K562 (cell line): Measurements from ENCODE around the gene TRPM4. TPM values are rescaled to one million over a fixed set of nuclear protein-coding genes. Genes with fewer than 3 reads are reported as not detected.
A peak's percentile ranks its signal among the peaks of the same experiment; 100 is the strongest.

Experiments
- ATF2 ChIP-seq: sonication (generic); formaldehyde crosslinking; IDR thresholded peaks from 2 replicates; pipeline ENCODE4 v1.8.1; 2022; ENCODE audit warnings: missing genetic modification reagents
- CGGBP1 ChIP-seq: fragments of 250-450 bp; sonication (Bioruptor Pico); IDR thresholded peaks from 2 replicates; pipeline ENCODE4 v1.9.0; 2021; ENCODE audit warnings: mild to moderate bottlenecking
- CHD2 ChIP-seq: IDR thresholded peaks from 2 replicates; pipeline ENCODE4 v1.6.1; 2011; ENCODE audit warnings: low read depth, low read length
- FOXK1 ChIP-seq: sonication (generic); formaldehyde crosslinking; IDR thresholded peaks from 2 replicates; pipeline ENCODE4 v1.8.0; 2022; ENCODE audit warnings: missing genetic modification reagents, mild to moderate bottlenecking, borderline replicate concordance
- FOXM1 ChIP-seq, 2 experiments: fragments of 450-650 bp in 1 of 2; sonication (generic) in 1 of 2; formaldehyde crosslinking in 1 of 2; IDR thresholded peaks; 2 replicates each; pipeline versions ENCODE4 v1.6.1 to v1.9.0; 2017 to 2022; ENCODE audit warnings: low read depth in 2 of 2, mild to moderate bottlenecking in 2 of 2, missing genetic modification reagents in 1 of 2, moderate library complexity in 1 of 2
- HNRNPLL ChIP-seq: fragments of 200-400 bp; formaldehyde crosslinking; IDR thresholded peaks from 2 replicates; pipeline ENCODE4 v1.6.1; 2017; ENCODE audit warnings: low read length, low read depth, mild to moderate bottlenecking; ENCODE audit not compliant: poor library complexity, severe bottlenecking
- KHSRP ChIP-seq: fragments of 450-650 bp; IDR thresholded peaks from 2 replicates; pipeline ENCODE4 v1.6.1; 2017
- PCBP2 ChIP-seq: fragments of 200-400 bp; formaldehyde crosslinking; IDR thresholded peaks from 2 replicates; pipeline ENCODE4 v1.6.1; 2018; ENCODE audit warnings: low read length, low read depth, mild to moderate bottlenecking, moderate library complexity; ENCODE audit not compliant: poor library complexity, severe bottlenecking
- POLR2A ChIP-seq: fragments of 450-650 bp; conservative IDR thresholded peaks from 2 replicates; pipeline ENCODE4 v1.6.1; 2016
- PRDM10 ChIP-seq: fragments of 450-650 bp; IDR thresholded peaks from 2 replicates; pipeline ENCODE4 v1.6.1; 2018; ENCODE audit not compliant: partially characterized antibody
- PTRF ChIP-seq: fragments of 450-650 bp; IDR thresholded peaks from 2 replicates; pipeline ENCODE4 v1.6.1; 2016; ENCODE audit warnings: mild to moderate bottlenecking, missing genetic modification characterization, missing compliant biosample characterization
- SREBF1 ChIP-seq: fragments of 150-350 bp; IDR thresholded peaks from 2 replicates; pipeline ENCODE4 v1.6.1; 2014; ENCODE audit warnings: antibody characterized with exemption, low read depth, low read length, borderline replicate concordance
- ZBTB17 ChIP-seq: fragments of 450-650 bp; formaldehyde crosslinking; IDR thresholded peaks from 2 replicates; pipeline ENCODE4 v1.4.0; 2020; ENCODE audit warnings: mild to moderate bottlenecking
- ZNF121 ChIP-seq: sonication (generic); formaldehyde crosslinking; conservative IDR thresholded peaks from 2 replicates; pipeline ENCODE4 v1.8.0; 2022; ENCODE audit warnings: missing genetic modification reagents
- ZNF408 ChIP-seq: fragments of 250-450 bp; sonication (Bioruptor Pico); IDR thresholded peaks from 2 replicates; pipeline ENCODE4 v1.4.0; 2020; ENCODE audit warnings: low read depth, mild to moderate bottlenecking, moderate library complexity
- ZNF655 ChIP-seq: fragments of 250-450 bp; sonication (Bioruptor Pico); IDR thresholded peaks from 2 replicates; pipeline ENCODE4 v1.5.0; 2021
- polyA plus RNA-seq, 8 experiments: library from polyadenylated mRNA; depleted of rRNA in 4 of 8; stranded (reverse) in 5 of 8; unstranded in 3 of 8; fragments of >200 nt; fragmentation: Nextera tagmentation in 2 of 8; fragmentation: Illumina TruSeq in 1 of 8; extraction: Ambion mirVana in 2 of 8; extraction: Trizol in 1 of 8; gene quantifications; 2 replicates each; pipeline versions ENCODE4 v1.2.1 to v1.2.3, GENCODE V29; 2011 to 2014; ENCODE audit warnings: inconsistent platforms in 1 of 8, missing spikeins in 1 of 8
- total RNA-seq, 7 experiments: library from RNA; depleted of rRNA in 6 of 7; stranded (reverse); fragments of >200 nt in 6 of 7; fragmentation: Illumina TruSeq in 2 of 7; extraction: Trizol in 2 of 7; gene quantifications; 2 replicates each; pipeline versions ENCODE4 v1.2.1 to v1.2.3, GENCODE V29; 2011 to 2021; ENCODE audit warnings: low replicate concordance in 1 of 7
- TF ChIP-seq, protein P1 (sequence below): sonication (generic); formaldehyde crosslinking; IDR thresholded peaks from 2 replicates; pipeline ENCODE4 v1.8.0; 2022; ENCODE audit warnings: mild to moderate bottlenecking, low read depth, missing genetic modification reagents
- TF ChIP-seq, protein P2 (sequence below): fragments of 450-650 bp; formaldehyde crosslinking; IDR thresholded peaks from 2 replicates; pipeline ENCODE4 v1.4.0; 2020; ENCODE audit warnings: mild to moderate bottlenecking

The TRPM4 gene
- total and polyA plus RNA-seq, 9 of the 15 experiments (the other 6 are each of a cell fraction or from before 2014, with no cell fraction given) = 6.5 to 45.4 (median 15.2) TPM

- TF ChIP-seq PCBP2 (no peak), CHD2 (peak; percentile 75), ZNF655 (no peak), ZNF121 (CRISPR knock-in tag) (no peak), ATF2 (CRISPR knock-in tag) (peak; percentile 97), KHSRP (no peak), POLR2A (peak; percentile 79), PRDM10 (peak; percentile 99), SREBF1 (no peak), PTRF (tag) (no peak), FOXM1 (IDR thresholded peaks at IDR 0.05; ENCODE audit: low read depth) (no peak), FOXM1 (CRISPR knock-in tag; IDR thresholded peaks at IDR 0.05; ENCODE audit: low read depth) (no peak), HNRNPLL (no peak), CGGBP1 (no peak), ZBTB17 (CRISPR knock-in tag) (0 out of 2 replicates have a peak, but pooled peaks have one; percentile 44), FOXK1 (CRISPR knock-in tag) (no peak; the same call in 1 of the 2 replicates), ZNF408 (CRISPR knock-in tag) (no peak)
- TF ChIP-seq, protein P1, sequence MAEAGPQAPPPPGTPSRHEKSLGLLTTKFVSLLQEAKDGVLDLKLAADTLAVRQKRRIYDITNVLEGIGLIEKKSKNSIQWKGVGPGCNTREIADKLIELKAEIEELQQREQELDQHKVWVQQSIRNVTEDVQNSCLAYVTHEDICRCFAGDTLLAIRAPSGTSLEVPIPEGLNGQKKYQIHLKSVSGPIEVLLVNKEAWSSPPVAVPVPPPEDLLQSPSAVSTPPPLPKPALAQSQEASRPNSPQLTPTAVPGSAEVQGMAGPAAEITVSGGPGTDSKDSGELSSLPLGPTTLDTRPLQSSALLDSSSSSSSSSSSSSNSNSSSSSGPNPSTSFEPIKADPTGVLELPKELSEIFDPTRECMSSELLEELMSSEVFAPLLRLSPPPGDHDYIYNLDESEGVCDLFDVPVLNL (CRISPR knock-in tag) = peak; percentile 75; the same call in 1 of the 2 replicates
- TF ChIP-seq, protein P2, sequence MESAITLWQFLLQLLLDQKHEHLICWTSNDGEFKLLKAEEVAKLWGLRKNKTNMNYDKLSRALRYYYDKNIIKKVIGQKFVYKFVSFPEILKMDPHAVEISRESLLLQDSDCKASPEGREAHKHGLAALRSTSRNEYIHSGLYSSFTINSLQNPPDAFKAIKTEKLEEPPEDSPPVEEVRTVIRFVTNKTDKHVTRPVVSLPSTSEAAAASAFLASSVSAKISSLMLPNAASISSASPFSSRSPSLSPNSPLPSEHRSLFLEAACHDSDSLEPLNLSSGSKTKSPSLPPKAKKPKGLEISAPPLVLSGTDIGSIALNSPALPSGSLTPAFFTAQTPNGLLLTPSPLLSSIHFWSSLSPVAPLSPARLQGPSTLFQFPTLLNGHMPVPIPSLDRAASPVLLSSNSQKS = no peak
Observed at GRCh38 chr19:49118565-49119410, 38.8 kb upstream of the TRPM4 start, which contains the start of gene C19orf73 (continued).
